Uterus (tissue), 4 donors: Measurements from ENCODE around the gene DHX40. TPM values are rescaled to one million over a fixed set of nuclear protein-coding genes. Genes with fewer than 3 reads are reported as not detected.
"Not testable (repeated sequence)": the region's sequence is repeated elsewhere in the genome, so short reads cannot be mapped to it uniquely, and the experiment has no call there.

Source experiments
- DNase-seq, 2 donors: peaks; one replicate each; pipeline ENCODE4 v3.0.0-alpha.2; 2019 to 2020
- H3K27ac ChIP-seq, 2 donors: fragments of 200-600 bp; sonication (generic); 1 replicate in 1 of 2; 2 replicates in 1 of 2; pipeline ENCODE4 v1.5.1; 2016 to 2018
- H3K27me3 ChIP-seq, 2 donors: fragments of 200-600 bp; sonication (generic); one replicate each; pipeline ENCODE4 v1.5.1; 2018 to 2019; ENCODE audit warnings: control low read depth in 1 of 2
- H3K36me3 ChIP-seq, 2 donors: fragments of 200-600 bp; sonication (generic); one replicate each; pipeline ENCODE4 v1.5.1; 2019; ENCODE audit warnings: control low read depth in 1 of 2
- H3K4me1 ChIP-seq, 2 donors: fragments of 200-600 bp; sonication (generic); one replicate each; pipeline ENCODE4 v1.5.1; 2018 to 2019; ENCODE audit warnings: control low read depth in 1 of 2
- H3K4me3 ChIP-seq, 2 donors: fragments of 200-600 bp; sonication (generic); 1 replicate in 1 of 2; 2 replicates in 1 of 2; pipeline ENCODE4 v1.5.1; 2018 to 2019; ENCODE audit warnings: mild to moderate bottlenecking in 1 of 2
- H3K9me3 ChIP-seq, 2 donors: fragments of 200-600 bp; sonication (generic); one replicate each; pipeline ENCODE4 v1.5.1; 2019; ENCODE audit warnings: control low read depth in 1 of 2
- CTCF ChIP-seq, 4 experiments: fragments of 200-600 bp in 2 of 4; fragments of 450-650 bp in 2 of 4; sonication (generic) in 2 of 4; IDR thresholded peaks; one replicate each; pipeline ENCODE4 v1.5.1; 2016 to 2019; ENCODE audit warnings: antibody characterized with exemption in 4 of 4, mild to moderate bottlenecking in 2 of 4, moderate library complexity in 1 of 4
- POLR2A ChIP-seq, 2 donors: fragments of 450-650 bp; IDR thresholded peaks; one replicate each; pipeline ENCODE4 v1.6.1; 2016; ENCODE audit warnings: antibody characterized with exemption in 2 of 2, mild to moderate bottlenecking in 1 of 2, moderate library complexity in 1 of 2
- intact Hi-C: fragments of 100-400 bp; cut with DNase I; formaldehyde crosslinking; loops from one replicate; pipeline ENCODE4 v1.15.1; 2023; ENCODE audit warnings: low total_unique reads
- total RNA-seq, 4 donors: library from RNA; depleted of rRNA in 3 of 4; stranded (reverse); fragments of >200 nt in 3 of 4; gene quantifications; one replicate each; pipeline versions ENCODE4 v1.1.0 to v1.2.4, GENCODE V29; 2014 to 2023
- donor health status: DM: yes; HTN: yes; CAD: no.

DHX40 gene
- total RNA-seq, 4 donors from 2014 or later, result 15.0 to 113 (median 29.8) TPM

GRCh38 chr17:59542960-59543635 is 22.3 kb upstream of the DHX40 start:
- Histone ChIP-seq H3K27ac (no peak overlapping the region), H3K4me1 (no peaks in the 10 kb centered on the region), H3K4me3 (no peak overlapping the region), H3K9me3 (no peaks in the 10 kb centered on the region), H3K27me3 (no peaks in the 10 kb centered on the region), H3K36me3 (no peaks in the 10 kb centered on the region)
- intact Hi-C loops, result no loop called here
- TF ChIP-seq CTCF (IDR thresholded peaks at IDR 0.05), result no peak
- no peak for TF ChIP-seq POLR2A (IDR thresholded peaks at IDR 0.05)
- DNase-seq, result no peak

- DNase-seq, result no peak
- no peak overlapping the region for H3K4me3 ChIP-seq
- H3K4me1 ChIP-seq, result no peaks in the 10 kb centered on the region
- no peak for TF ChIP-seq CTCF (IDR thresholded peaks at IDR 0.05)
- TF ChIP-seq POLR2A (IDR thresholded peaks at IDR 0.05), result no peak
- no peaks in the 10 kb centered on the region for H3K9me3 ChIP-seq
- no peak overlapping the region for H3K27ac ChIP-seq
- no peaks in the 10 kb centered on the region for H3K27me3 ChIP-seq
- intact Hi-C loops, result no loop called here
- no peaks in the 10 kb centered on the region for H3K36me3 ChIP-seq
Observed at GRCh38 chr17:59545942-59546341, 19.5 kb upstream of the DHX40 start.

- no peak for TF ChIP-seq POLR2A (IDR thresholded peaks at IDR 0.05)
- no peak for TF ChIP-seq CTCF (IDR thresholded peaks at IDR 0.05)
- H3K4me3 ChIP-seq, result no peak overlapping the region
- intact Hi-C loops, result no loop called here
Observed at GRCh38 chr17:59547131-59547915, 18.1 kb upstream of the DHX40 start.

GRCh38 chr17:59548985-59549384 is 16.4 kb upstream of the DHX40 start:
- H3K9me3 ChIP-seq, H3K27ac ChIP-seq, H3K36me3 ChIP-seq, H3K4me1 ChIP-seq, DNase-seq, H3K27me3 ChIP-seq, intact Hi-C loops, H3K4me3 ChIP-seq: not testable (repeated sequence)

More at GRCh38 chr17:59547131-59547915, 18.1 kb upstream of the DHX40 start:
- no peaks in the 10 kb centered on the region for H3K9me3 ChIP-seq
- no peaks in the 10 kb centered on the region for H3K4me1 ChIP-seq
- no peaks in the 10 kb centered on the region for H3K36me3 ChIP-seq
- H3K27me3 ChIP-seq, result no peaks in the 10 kb centered on the region
- DNase-seq, result no peak
- no peak overlapping the region for H3K27ac ChIP-seq

GRCh38 chr17:59550703-59551102 is 14.7 kb upstream of the DHX40 start:
- Histone ChIP-seq H3K36me3 (no peaks in the 10 kb centered on the region), H3K4me1 (no peaks in the 10 kb centered on the region), H3K4me3 (no peak overlapping the region), H3K27ac (no peak overlapping the region), H3K9me3 (no peaks in the 10 kb centered on the region), H3K27me3 (no peaks in the 10 kb centered on the region)
- DNase-seq, result no peak
- TF ChIP-seq POLR2A (IDR thresholded peaks at IDR 0.05) (no peak), CTCF (IDR thresholded peaks at IDR 0.05) (no peak)
- intact Hi-C loops, result no loop called here
